Breast epithelium (tissue), 3 donors: ENCODE measurements around the gene CACNA1E.

Experiments
- POLR2A ChIP-seq: fragments of 450-650 bp; IDR thresholded peaks from one replicate; pipeline ENCODE4 v1.6.1; 2016; ENCODE audit warnings: antibody characterized with exemption, mild to moderate bottlenecking, moderate library complexity
- POLR2AphosphoS5 ChIP-seq, 3 donors: sonication (generic); formaldehyde crosslinking; IDR thresholded peaks; one replicate each; pipeline ENCODE4 v1.6.1; 2017; ENCODE audit warnings: antibody characterized with exemption in 3 of 3
- TF ChIP-seq, protein P1 (sequence below), 3 donors: fragments of 450-650 bp; IDR thresholded peaks; one replicate each; pipeline ENCODE4 v1.5.1; 2016 to 2017; ENCODE audit warnings: antibody characterized with exemption in 3 of 3, mild to moderate bottlenecking in 3 of 3, moderate library complexity in 3 of 3

GRCh38 chr1:181443231-181443853 is 40.0 kb upstream of the CACNA1E start:
- TF ChIP-seq POLR2AphosphoS5 (IDR thresholded peaks at IDR 0.05) = no peak
- TF ChIP-seq, protein P1, sequence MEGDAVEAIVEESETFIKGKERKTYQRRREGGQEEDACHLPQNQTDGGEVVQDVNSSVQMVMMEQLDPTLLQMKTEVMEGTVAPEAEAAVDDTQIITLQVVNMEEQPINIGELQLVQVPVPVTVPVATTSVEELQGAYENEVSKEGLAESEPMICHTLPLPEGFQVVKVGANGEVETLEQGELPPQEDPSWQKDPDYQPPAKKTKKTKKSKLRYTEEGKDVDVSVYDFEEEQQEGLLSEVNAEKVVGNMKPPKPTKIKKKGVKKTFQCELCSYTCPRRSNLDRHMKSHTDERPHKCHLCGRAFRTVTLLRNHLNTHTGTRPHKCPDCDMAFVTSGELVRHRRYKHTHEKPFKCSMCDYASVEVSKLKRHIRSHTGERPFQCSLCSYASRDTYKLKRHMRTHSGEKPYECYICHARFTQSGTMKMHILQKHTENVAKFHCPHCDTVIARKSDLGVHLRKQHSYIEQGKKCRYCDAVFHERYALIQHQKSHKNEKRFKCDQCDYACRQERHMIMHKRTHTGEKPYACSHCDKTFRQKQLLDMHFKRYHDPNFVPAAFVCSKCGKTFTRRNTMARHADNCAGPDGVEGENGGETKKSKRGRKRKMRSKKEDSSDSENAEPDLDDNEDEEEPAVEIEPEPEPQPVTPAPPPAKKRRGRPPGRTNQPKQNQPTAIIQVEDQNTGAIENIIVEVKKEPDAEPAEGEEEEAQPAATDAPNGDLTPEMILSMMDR (IDR thresholded peaks at IDR 0.05) = no peak
- no peak for TF ChIP-seq POLR2A
